Endodermal cell (in vitro differentiated cells): ENCODE measurements around the gene CELA1. TPM values are rescaled to one million over a fixed set of nuclear protein-coding genes. Genes with fewer than 3 reads are reported as not detected.

Experiments
- DNase-seq: peaks from one replicate; pipeline ENCODE4 v3.0.0-alpha.2; 2017
- H3K27ac ChIP-seq: 2 replicates; pipeline ENCODE4 v1.5.1; 2013; ENCODE audit warnings: mild to moderate bottlenecking, low read depth, low read length, moderate library complexity
- H3K27me3 ChIP-seq: 2 replicates; pipeline ENCODE4 v1.6.1; 2013; ENCODE audit warnings: mild to moderate bottlenecking, low read length, moderate library complexity; ENCODE audit not compliant: insufficient read depth, control insufficient read depth, poor library complexity, severe bottlenecking
- H3K36me3 ChIP-seq: 2 replicates; pipeline ENCODE4 v1.7.0; 2013; ENCODE audit warnings: mild to moderate bottlenecking, low read length, moderate library complexity; ENCODE audit not compliant: control insufficient read depth, insufficient read depth
- H3K4me1 ChIP-seq: one replicate; pipeline ENCODE4 v1.7.0; 2013; ENCODE audit warnings: low read length; ENCODE audit not compliant: control insufficient read depth, insufficient read depth
- H3K4me3 ChIP-seq: 2 replicates; pipeline ENCODE4 v1.5.1; 2013; ENCODE audit warnings: mild to moderate bottlenecking, low read length, moderate library complexity
- H3K9ac ChIP-seq: 2 replicates; pipeline ENCODE4 v1.6.1; 2013; ENCODE audit warnings: mild to moderate bottlenecking, low read length, moderate library complexity; ENCODE audit not compliant: poor library complexity, severe bottlenecking; ENCODE audit errors: extremely low read depth
- H3K9me3 ChIP-seq: 2 replicates; pipeline ENCODE4 v1.6.1; 2013; ENCODE audit warnings: mild to moderate bottlenecking, low read length, moderate library complexity; ENCODE audit not compliant: control insufficient read depth
- H3K27ac Mint-ChIP-seq: 2 replicates; pipeline ENCODE4 v1.8.0; 2020; ENCODE audit warnings: mixed read lengths
- H3K27me3 Mint-ChIP-seq: 2 replicates; pipeline ENCODE4 v1.8.0; 2021; ENCODE audit warnings: mild to moderate bottlenecking, mixed read lengths; ENCODE audit not compliant: insufficient read depth
- H3K36me3 Mint-ChIP-seq: 2 replicates; pipeline ENCODE4 v1.8.0; 2020; ENCODE audit warnings: low read depth, mixed read lengths
- H3K4me1 Mint-ChIP-seq: 2 replicates; pipeline ENCODE4 v1.8.0; 2020; ENCODE audit warnings: mixed read lengths
- H3K4me3 Mint-ChIP-seq: 2 replicates; pipeline ENCODE4 v1.8.0; 2020; ENCODE audit warnings: mild to moderate bottlenecking, moderate library complexity, mixed read lengths
- H3K9me3 Mint-ChIP-seq: 2 replicates; pipeline ENCODE4 v1.8.0; 2020; ENCODE audit warnings: mild to moderate bottlenecking, mixed read lengths
- WGBS, 2 experiments: methylation state at CpG; one replicate each; pipeline versions ENCODE4 v1.1.5 to v1.1.7; 2013; ENCODE audit warnings: missing lambda C conversion rate in 2 of 2, mixed read lengths in 1 of 2; ENCODE audit not compliant: insufficient coverage in 1 of 2, insufficient read length in 1 of 2; 5-methylcytosine and 5-hydroxymethylcytosine counted together
- total RNA-seq, 2 donors: library from RNA; stranded (reverse); fragmentation: NEBNext Ultra II Directional in 1 of 2; extraction: Animal tissue kit (Norgen Biotek cat#: 25700) in 1 of 2; gene quantifications; 2 replicates in 1 of 2; 3 replicates in 1 of 2; pipeline ENCODE4 v1.2.1, GENCODE V29; 2021
- TF ChIP-seq, protein P1 (sequence below): fragments of 200-600 bp; sonication (generic); conservative IDR thresholded peaks from 2 replicates; pipeline ENCODE4 v1.5.0; 2021; ENCODE audit warnings: antibody characterized with exemption, mild to moderate bottlenecking

CELA1 gene
- total RNA-seq, 2 donors from 2014 or later, result not detected

DNA sequence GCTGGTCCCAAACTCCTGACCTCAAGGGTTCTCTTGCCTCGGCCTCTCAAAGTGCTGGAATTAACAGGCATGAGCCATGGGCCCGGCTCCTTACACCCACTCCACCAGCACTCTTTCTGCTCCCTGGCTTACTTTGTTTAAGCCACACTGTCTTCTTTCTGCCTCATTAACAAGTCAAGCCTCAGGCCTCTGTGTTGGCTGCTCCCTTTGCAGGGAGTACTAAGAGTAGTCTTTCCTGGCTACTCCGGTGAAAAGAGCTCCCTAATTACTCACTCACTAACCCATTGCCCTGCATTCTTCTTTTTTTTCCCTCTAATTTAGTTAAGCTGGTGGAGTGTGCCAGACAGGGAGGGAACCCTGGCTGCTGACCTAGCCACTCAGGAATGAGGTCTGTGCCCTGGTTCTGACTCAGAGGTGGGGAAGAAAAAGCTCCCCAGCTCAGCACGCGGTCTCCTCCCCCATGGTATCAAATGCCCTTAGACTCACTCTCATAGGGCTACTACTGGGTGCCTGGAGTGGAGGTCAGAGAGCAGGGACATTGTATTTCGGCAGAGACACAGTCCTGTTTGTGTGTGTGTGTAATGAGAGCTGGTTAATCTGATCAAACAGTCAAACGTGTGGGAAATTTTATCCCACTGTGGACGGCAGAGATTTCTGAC lies 24.9 kb upstream of the CELA1 start:
- Mint-ChIP-seq H3K4me3 (no peak overlapping the region), H3K27ac (peak overlapping the region; percentile 95)
- WGBS, 2 experiments, result 31% methylated on average over 4 to 8 of the region's 8 CpGs

GRCh38 chr12:51370667-51371066 lies 24.2 kb upstream of the CELA1 start:
- Histone ChIP-seq H3K36me3 (peaks cover 13% of the 10 kb centered on the region), H3K9ac (no peak overlapping the region), H3K4me1 (peaks cover 8% of the 10 kb centered on the region), H3K27me3 (no peaks in the 10 kb centered on the region), H3K27ac (no peak overlapping the region), H3K4me3 (no peak overlapping the region), H3K9me3 (no peaks in the 10 kb centered on the region)
- H3K36me3 Mint-ChIP-seq, result peaks cover 17% of the 10 kb centered on the region
- H3K27me3 Mint-ChIP-seq, result no peaks in the 10 kb centered on the region
- H3K4me3 Mint-ChIP-seq, result no peak overlapping the region
- DNase-seq, result no peak
- H3K9me3 Mint-ChIP-seq, result no peaks in the 10 kb centered on the region
- 97 to 100% methylated on average over 3 to 6 of the region's 9 CpGs for WGBS, 2 experiments
- H3K27ac Mint-ChIP-seq, result peak overlapping the region; percentile 42
- peaks cover 22% of the 10 kb centered on the region for H3K4me1 Mint-ChIP-seq
- TF ChIP-seq, protein P1, sequence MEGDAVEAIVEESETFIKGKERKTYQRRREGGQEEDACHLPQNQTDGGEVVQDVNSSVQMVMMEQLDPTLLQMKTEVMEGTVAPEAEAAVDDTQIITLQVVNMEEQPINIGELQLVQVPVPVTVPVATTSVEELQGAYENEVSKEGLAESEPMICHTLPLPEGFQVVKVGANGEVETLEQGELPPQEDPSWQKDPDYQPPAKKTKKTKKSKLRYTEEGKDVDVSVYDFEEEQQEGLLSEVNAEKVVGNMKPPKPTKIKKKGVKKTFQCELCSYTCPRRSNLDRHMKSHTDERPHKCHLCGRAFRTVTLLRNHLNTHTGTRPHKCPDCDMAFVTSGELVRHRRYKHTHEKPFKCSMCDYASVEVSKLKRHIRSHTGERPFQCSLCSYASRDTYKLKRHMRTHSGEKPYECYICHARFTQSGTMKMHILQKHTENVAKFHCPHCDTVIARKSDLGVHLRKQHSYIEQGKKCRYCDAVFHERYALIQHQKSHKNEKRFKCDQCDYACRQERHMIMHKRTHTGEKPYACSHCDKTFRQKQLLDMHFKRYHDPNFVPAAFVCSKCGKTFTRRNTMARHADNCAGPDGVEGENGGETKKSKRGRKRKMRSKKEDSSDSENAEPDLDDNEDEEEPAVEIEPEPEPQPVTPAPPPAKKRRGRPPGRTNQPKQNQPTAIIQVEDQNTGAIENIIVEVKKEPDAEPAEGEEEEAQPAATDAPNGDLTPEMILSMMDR, result no peak

More for the DNA sequence above, 24.9 kb upstream of the CELA1 start:
- H3K27me3 Mint-ChIP-seq, result no peaks in the 10 kb centered on the region
- Histone ChIP-seq H3K9ac (peak overlapping the region; percentile 45), H3K4me3 (no peak overlapping the region), H3K27ac (peak overlapping the region; percentile 78), H3K36me3 (peaks cover 13% of the 10 kb centered on the region), H3K27me3 (no peaks in the 10 kb centered on the region), H3K4me1 (peaks cover 8% of the 10 kb centered on the region), H3K9me3 (no peaks in the 10 kb centered on the region)
- peak; percentile 96 for DNase-seq
- H3K9me3 Mint-ChIP-seq, result no peaks in the 10 kb centered on the region
- TF ChIP-seq, protein P1, result no peak
- H3K4me1 Mint-ChIP-seq, result peaks cover 22% of the 10 kb centered on the region
- H3K36me3 Mint-ChIP-seq, result peaks cover 21% of the 10 kb centered on the region

- DNase-seq, result no peak
- 80 to 91% methylated on average over 3 of the region's 4 CpGs for WGBS, 2 experiments
- Histone ChIP-seq H3K27me3 (no peaks in the 10 kb centered on the region), H3K9ac (no peak overlapping the region), H3K9me3 (no peaks in the 10 kb centered on the region), H3K4me1 (peaks cover 8% of the 10 kb centered on the region), H3K4me3 (no peak overlapping the region), H3K27ac (no peak overlapping the region), H3K36me3 (peaks cover 13% of the 10 kb centered on the region)
- TF ChIP-seq, protein P1, result no peak
- no peak overlapping the region for H3K4me3 Mint-ChIP-seq
- H3K9me3 Mint-ChIP-seq, result no peaks in the 10 kb centered on the region
- H3K4me1 Mint-ChIP-seq, result peaks cover 22% of the 10 kb centered on the region
- no peaks in the 10 kb centered on the region for H3K27me3 Mint-ChIP-seq
- H3K36me3 Mint-ChIP-seq, result peaks cover 13% of the 10 kb centered on the region
- H3K27ac Mint-ChIP-seq, result no peak overlapping the region
Measured at GRCh38 chr12:51369581-51369980, 23.1 kb upstream of the CELA1 start.
